GM21717 (cell line): Measurements from ENCODE around the gene BAIAP3.
"Not testable (repeated sequence)": the region's sequence is repeated elsewhere in the genome, so short reads cannot be mapped to it uniquely, and the experiment has no call there.

Source experiments
- ATAC-seq: cut with Tn5 transposase; IDR thresholded peaks from one replicate; pipeline ENCODE4 v1.9.1; 2021; ENCODE audit warnings: mild to moderate bottlenecking, moderate library complexity; ENCODE audit not compliant: unreplicated experiment

Gene BAIAP3

DNA sequence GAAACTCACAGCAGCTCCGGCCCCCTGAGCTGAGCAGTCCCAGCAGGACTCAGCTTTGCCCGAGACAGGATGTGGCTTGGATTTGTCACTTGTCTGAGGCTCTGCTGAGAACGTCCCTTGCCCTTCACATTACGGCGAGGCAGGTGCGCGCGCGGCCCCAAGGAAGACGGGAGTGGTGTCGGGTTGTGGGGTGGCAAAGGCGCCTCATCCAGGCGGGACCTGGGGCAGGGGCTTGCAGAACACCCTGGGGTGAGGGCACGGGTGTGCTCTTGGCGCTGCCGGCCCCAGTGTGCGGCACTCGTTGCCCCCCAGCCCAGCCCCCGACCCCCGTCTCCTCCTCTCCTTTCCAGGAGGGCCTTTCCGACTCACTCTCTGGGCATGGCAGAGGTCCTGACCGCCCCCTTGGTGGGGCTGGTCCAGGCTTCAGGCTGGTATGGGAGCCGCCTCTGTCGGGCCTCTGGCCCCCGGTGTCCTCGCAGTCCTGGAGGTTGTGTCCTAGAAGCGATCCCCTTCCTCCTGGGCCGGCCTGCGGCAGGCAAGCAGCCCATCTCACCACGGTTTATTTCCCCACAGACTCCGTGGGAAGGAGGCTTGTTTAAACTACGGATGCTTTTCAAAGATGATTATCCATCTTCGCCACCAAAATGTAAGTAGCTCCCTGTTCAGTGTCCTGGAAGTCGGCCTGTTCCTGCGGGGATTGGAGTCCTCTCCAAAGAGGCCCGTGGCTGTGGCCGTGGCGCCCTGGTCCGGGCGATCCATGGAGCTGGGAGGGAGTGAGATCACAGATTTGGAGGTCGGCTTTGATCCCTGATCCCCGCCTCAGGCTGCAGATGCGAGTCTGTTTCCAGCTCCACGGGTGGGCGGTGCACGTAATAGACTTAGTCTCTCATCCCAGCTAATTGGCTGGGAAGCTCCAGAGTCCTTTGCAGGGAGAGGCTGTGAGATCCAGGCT lies 18.1 kb upstream of the BAIAP3 start:
- ATAC-seq, result no peak

DNA sequence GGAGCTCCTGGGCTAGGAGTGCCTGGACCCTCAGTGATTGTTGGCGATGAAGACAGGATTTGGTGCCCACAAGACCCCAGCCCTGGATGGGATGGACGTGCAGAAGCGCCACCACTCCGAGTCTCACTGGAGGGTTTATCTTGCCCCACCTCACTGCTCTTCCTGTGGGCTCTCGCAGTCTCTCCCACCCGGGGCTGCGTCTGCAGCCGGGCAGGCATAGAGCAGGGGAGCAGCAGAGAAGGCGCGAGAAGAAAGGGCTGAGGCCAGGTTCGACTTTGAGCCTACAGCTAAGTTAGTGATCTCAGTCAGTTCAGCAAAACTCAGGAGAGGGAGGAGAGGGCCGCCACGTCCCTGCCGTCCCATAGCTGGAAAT lies 17.4 kb upstream of the BAIAP3 start:
- ATAC-seq, result no peak

- no peak for ATAC-seq
Measured at GRCh38 chr16:1317479-1318267, 15.8 kb upstream of the BAIAP3 start.

GRCh38 chr16:1318268-1318545 lies 15.2 kb upstream of the BAIAP3 start:
- ATAC-seq, result no peak

DNA sequence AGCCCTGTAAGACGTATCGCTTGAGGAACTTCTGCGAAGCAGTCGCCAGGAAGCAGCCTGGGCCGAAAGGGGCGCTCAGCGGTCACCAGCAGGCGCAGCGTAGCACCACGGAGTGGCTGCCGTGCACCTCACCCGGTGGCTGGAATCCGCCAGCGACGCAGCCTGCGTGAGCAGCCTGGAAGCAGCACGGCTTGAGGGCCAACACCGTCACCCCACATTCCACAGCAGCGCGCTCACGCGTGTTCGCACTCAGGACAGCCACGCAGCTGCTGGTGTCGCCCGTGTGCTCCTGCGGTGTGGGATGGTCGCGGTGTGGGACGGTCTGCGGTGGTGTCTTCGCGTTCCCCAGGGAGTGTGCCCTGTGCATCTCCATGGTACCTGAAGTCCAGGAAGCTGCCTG lies 14.4 kb upstream of the BAIAP3 start:
- no peak for ATAC-seq

DNA sequence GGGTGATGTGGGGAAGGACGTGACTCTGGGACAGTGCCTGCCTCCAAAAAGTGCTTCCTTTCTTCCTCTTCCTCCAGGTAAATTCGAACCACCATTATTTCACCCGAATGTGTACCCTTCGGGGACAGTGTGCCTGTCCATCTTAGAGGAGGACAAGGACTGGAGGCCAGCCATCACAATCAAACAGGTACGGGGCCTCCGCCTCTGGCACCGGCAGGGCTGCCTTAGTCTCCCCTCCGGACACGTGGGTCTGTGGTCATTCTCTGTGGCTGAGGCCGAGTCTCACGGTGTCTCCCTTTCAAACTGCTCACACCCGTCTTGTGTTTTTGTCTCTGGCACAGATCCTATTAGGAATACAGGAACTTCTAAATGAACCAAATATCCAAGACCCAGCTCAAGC lies 13.3 kb upstream of the BAIAP3 start:
- ATAC-seq, result no peak

DNA sequence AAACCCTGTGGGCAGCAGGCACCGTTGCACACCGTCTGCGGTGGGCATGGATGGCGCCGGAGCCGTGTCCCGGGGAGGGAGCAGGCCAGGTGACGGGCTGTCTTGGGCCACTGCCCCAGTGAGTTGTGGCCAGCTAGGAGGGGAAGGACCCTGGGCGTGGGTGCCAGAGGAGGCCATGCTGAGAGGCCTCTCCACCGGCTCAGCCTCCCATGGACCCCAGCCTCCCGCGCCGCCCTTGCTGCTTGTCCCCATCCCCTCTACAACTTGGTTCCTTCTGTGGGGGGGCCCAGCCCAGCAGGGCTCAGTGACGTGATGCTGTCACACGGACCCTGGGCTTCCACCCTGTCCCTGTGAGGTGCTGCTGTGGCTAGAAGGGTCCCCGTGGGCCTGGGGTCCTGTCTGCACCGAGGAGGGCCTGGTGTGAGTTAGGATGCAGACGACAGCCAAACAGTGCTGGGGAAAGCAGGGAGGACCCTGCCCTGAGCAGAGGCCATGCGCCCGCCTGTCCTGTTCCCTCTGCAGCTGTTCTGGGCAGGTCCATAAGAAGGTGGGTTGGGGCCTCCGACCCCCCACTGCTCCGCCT lies 12.7 kb upstream of the BAIAP3 start:
- ATAC-seq, result no peak

- ATAC-seq, result no peak
Measured at GRCh38 chr16:1322407-1322806, 11.0 kb upstream of the BAIAP3 start.

- ATAC-seq, result no peak
Measured at GRCh38 chr16:1323296-1324239, 9.9 kb upstream of the BAIAP3 start.

DNA sequence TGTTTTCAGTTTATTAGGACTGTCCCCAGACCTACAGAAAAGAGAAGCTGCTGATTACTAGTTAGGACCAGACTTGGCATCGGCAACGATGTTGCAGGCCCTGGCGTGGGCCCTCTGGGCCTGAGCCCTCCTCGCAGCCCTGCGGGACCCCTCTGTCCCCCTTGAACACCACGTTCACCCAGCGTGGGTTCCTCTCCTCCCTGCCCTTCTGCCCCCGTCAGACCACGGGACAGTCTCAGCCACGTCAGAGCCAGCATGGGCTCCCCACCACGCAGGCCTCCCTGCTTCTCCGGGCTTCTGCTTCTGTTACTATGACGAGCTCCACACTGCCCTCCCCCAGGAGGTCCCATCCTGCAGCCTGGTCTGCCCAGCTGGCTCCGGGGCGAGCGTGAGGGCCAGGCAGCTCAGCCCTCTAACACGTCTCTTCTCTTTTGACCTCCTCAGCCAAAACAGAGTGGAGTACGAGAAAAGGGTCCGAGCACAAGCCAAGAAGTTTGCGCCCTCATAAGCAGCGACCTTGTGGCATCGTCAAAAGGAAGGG lies 9.1 kb upstream of the BAIAP3 start:
- ATAC-seq, result no peak

DNA sequence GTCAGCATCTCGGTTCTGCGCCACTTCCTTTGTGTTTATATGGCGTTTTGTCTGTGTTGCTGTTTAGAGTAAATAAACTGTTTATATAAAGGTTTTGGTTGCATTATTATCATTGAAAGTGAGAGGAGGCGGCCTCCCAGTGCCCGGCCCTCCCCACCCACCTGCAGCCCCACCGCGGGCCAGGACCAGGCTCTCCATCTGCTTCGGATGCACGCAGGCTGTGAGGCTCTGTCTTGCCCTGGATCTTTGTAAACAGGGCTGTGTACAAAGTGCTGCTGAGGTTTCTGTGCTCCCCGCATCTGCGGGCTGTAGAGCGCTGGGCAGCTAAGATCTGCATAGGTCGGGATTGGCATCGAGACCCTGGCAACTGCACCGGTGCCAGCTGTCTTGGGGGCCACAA lies 8.2 kb upstream of the BAIAP3 start:
- ATAC-seq, result no peak

GRCh38 chr16:1325673-1326371 lies 7.6 kb upstream of the BAIAP3 start:
- no peak for ATAC-seq

GRCh38 chr16:1326391-1326790 lies 7.1 kb upstream of the BAIAP3 start:
- ATAC-seq, result no peak

- no peak for ATAC-seq
Measured at GRCh38 chr16:1326946-1327618, 6.4 kb upstream of the BAIAP3 start.

GRCh38 chr16:1327619-1327947 lies 5.9 kb upstream of the BAIAP3 start:
- ATAC-seq, result no peak

DNA sequence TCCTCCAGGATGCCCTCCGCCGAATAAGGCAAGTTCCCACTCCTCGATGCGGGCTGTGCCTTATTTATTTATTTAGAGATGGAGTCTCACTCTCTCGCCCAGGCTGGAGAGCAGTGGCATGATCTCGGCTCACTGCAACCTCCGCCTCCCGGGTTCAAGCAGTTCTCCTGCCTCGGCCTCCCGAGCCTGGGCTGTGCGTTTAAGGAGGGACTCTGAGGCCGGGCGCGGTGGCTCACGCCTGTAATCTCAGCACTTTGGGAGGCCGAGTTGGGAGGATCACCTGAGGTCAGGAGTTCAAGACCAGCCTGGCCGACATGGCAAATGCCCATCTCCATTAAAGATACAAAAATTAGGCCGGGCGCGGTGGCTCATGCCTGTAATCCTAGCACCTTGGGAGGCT lies 5.3 kb upstream of the BAIAP3 start:
- not testable (repeated sequence) for ATAC-seq

GRCh38 chr16:1328961-1329360 lies 4.5 kb upstream of the BAIAP3 start:
- ATAC-seq, result not testable (repeated sequence)

DNA sequence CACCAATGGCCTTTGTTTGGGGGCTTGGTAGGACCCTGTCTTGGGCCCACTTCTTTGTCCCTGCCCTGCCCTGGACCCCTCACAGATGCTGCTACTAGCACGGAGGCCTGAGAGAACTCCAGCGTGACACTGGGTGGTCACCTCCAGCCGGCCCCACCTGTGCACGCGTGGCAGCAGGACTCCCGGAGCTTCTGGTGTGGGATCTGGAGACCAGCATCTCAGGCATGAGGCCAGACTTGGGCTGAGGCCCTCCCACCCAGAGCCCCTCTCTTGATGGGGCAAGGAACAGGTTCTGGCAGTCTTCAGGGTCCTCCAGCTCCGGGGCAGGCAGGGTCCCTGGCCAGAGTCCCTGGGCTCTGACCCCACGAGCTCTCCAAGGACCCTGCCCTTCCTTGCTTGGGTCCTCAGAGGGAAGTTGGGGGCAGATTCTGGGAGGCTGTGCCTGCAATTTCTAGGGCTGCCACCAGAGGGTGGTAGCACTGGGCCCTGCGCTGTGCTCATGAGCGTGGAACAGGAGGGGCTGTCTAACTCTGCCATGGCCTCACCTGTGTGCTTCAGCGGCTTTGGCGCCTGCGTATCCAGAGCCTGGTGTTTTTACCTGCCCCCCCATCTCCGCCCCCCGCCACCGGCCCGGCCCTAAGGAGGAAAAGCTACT lies 3.1 kb upstream of the BAIAP3 start:
- ATAC-seq, result no peak
